ENCODE data around the gene SOX11. TPM values are rescaled to one million over a fixed set of nuclear protein-coding genes. Genes with fewer than 3 reads are reported as not detected.

Gene SOX11
- total RNA-seq, 1 donor from 2014 or later: 19.2 TPM

DNA sequence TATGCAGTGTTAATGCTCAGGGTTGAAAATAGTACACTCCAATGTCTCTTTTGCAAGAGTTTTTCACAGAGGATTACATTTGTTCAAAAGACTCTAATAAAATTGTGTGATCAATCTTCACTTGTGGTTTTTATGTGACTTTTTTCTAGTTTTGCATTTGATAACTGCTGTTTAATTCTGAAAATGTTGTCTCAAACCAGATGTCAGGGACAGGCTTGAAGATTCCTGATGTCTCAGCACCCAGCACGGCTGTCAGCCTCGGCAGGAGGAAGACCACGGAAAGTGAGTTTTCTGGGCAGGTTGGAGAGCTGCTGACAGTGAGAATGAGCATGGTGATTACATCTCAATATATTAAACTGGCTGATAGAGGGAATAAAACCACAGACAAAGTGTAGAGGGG is 9.1 kb downstream of the SOX11 start:
- DNase-seq (ENCODE audit: low read depth) (no peak), FAIRE-seq (no peak)
- no peak overlapping the region for H3K27ac Mint-ChIP-seq (ENCODE audit: unreplicated experiment)
- Histone ChIP-seq H3K9ac (ENCODE audit: low read length) (no peak overlapping the region), H3K9me3 (ENCODE audit: insufficient read depth, low read depth, low read length) (no peaks in the 10 kb centered on the region), H3K4me2 (ENCODE audit: low read length) (no peak overlapping the region), H3K36me3 (ENCODE audit: insufficient read depth, low read length) (peaks cover 8% of the 10 kb centered on the region), H3K79me2 (ENCODE audit: insufficient read depth, low read length) (peaks cover 44% of the 10 kb centered on the region), H3K27me3 (ENCODE audit: insufficient read depth, low read length) (no peaks in the 10 kb centered on the region), H3K4me3 (ENCODE audit: insufficient read depth, low read depth, low read length) (no peak overlapping the region), H4K20me1 (ENCODE audit: insufficient read depth, low read length) (peaks cover 22% of the 10 kb centered on the region), H2AFZ (ENCODE audit: low read depth, low read length) (no peak overlapping the region), H3K4me1 (ENCODE audit: insufficient read depth, low read length) (peaks cover 13% of the 10 kb centered on the region), H3K27ac (ENCODE audit: low read depth, low read length) (no peak overlapping the region)
- H3K9me3 Mint-ChIP-seq (ENCODE audit: unreplicated experiment): peaks cover 2% of the 10 kb centered on the region
- TF ChIP-seq, protein P1, sequence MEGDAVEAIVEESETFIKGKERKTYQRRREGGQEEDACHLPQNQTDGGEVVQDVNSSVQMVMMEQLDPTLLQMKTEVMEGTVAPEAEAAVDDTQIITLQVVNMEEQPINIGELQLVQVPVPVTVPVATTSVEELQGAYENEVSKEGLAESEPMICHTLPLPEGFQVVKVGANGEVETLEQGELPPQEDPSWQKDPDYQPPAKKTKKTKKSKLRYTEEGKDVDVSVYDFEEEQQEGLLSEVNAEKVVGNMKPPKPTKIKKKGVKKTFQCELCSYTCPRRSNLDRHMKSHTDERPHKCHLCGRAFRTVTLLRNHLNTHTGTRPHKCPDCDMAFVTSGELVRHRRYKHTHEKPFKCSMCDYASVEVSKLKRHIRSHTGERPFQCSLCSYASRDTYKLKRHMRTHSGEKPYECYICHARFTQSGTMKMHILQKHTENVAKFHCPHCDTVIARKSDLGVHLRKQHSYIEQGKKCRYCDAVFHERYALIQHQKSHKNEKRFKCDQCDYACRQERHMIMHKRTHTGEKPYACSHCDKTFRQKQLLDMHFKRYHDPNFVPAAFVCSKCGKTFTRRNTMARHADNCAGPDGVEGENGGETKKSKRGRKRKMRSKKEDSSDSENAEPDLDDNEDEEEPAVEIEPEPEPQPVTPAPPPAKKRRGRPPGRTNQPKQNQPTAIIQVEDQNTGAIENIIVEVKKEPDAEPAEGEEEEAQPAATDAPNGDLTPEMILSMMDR (IDR thresholded peaks at IDR 0.05; ENCODE audit: insufficient read depth, low read depth, low read length): no peak
- TF ChIP-seq EZH2 (IDR thresholded peaks at IDR 0.05; ENCODE audit: insufficient read depth, low read length): no peak
- no peak overlapping the region for H3K4me3 Mint-ChIP-seq (ENCODE audit: unreplicated experiment)
- peaks cover 5% of the 10 kb centered on the region for H3K4me1 Mint-ChIP-seq (ENCODE audit: low read depth, unreplicated experiment)
- no peaks in the 10 kb centered on the region for H3K27me3 Mint-ChIP-seq (ENCODE audit: low read depth, unreplicated experiment)
- peaks cover 1% of the 10 kb centered on the region for H3K36me3 Mint-ChIP-seq (ENCODE audit: low read depth, unreplicated experiment)

DNA sequence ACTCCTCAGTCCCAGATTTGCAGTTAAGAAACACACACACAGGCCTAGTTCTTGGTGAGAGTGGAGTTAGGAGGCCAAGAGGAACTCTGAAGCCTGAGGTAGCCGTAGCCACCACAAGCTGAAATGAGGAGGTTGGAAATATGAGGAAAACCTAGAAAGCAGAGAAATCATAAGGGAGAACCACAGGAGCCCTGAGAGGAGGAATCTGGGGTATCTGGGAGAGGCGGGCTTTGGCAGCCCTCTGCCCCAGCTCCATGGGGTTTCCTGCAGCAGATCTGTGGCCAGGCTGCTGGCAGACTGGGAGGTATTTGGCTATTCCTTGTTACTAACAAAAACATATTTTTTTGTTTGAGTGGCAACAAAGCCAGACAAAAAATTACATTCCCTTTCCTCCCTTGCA is 11.0 kb downstream of the SOX11 start:
- H3K9me3 ChIP-seq (ENCODE audit: insufficient read depth, low read depth, low read length): no peaks in the 10 kb centered on the region
- TF ChIP-seq, protein P1 (IDR thresholded peaks at IDR 0.05; ENCODE audit: insufficient read depth, low read depth, low read length): no peak
- no peak for TF ChIP-seq EZH2 (IDR thresholded peaks at IDR 0.05; ENCODE audit: insufficient read depth, low read length)
- H3K36me3 ChIP-seq (ENCODE audit: insufficient read depth, low read length): peaks cover 8% of the 10 kb centered on the region
- peaks cover 1% of the 10 kb centered on the region for H3K36me3 Mint-ChIP-seq (ENCODE audit: low read depth, unreplicated experiment)
- H3K27ac Mint-ChIP-seq (ENCODE audit: unreplicated experiment): no peak overlapping the region
- FAIRE-seq (no peak), DNase-seq (ENCODE audit: low read depth) (no peak)
- no peak overlapping the region for H3K9ac ChIP-seq (ENCODE audit: low read length)
- no peaks in the 10 kb centered on the region for H3K27me3 Mint-ChIP-seq (ENCODE audit: low read depth, unreplicated experiment)
- peaks cover 19% of the 10 kb centered on the region for H4K20me1 ChIP-seq (ENCODE audit: insufficient read depth, low read length)
- H3K79me2 ChIP-seq (ENCODE audit: insufficient read depth, low read length): peaks cover 25% of the 10 kb centered on the region
- peaks cover 7% of the 10 kb centered on the region for H3K4me1 ChIP-seq (ENCODE audit: insufficient read depth, low read length)
- no peak overlapping the region for H3K27ac ChIP-seq (ENCODE audit: low read depth, low read length)
- no peak overlapping the region for H3K4me3 Mint-ChIP-seq (ENCODE audit: unreplicated experiment)
- no peaks in the 10 kb centered on the region for H3K27me3 ChIP-seq (ENCODE audit: insufficient read depth, low read length)
- no peak overlapping the region for H3K4me2 ChIP-seq (ENCODE audit: low read length)
- H2AFZ ChIP-seq (ENCODE audit: low read depth, low read length): no peak overlapping the region
- H3K9me3 Mint-ChIP-seq (ENCODE audit: unreplicated experiment): peaks cover 2% of the 10 kb centered on the region
- H3K4me3 ChIP-seq (ENCODE audit: insufficient read depth, low read depth, low read length): no peak overlapping the region
- H3K4me1 Mint-ChIP-seq (ENCODE audit: low read depth, unreplicated experiment): peaks cover 5% of the 10 kb centered on the region

DNA sequence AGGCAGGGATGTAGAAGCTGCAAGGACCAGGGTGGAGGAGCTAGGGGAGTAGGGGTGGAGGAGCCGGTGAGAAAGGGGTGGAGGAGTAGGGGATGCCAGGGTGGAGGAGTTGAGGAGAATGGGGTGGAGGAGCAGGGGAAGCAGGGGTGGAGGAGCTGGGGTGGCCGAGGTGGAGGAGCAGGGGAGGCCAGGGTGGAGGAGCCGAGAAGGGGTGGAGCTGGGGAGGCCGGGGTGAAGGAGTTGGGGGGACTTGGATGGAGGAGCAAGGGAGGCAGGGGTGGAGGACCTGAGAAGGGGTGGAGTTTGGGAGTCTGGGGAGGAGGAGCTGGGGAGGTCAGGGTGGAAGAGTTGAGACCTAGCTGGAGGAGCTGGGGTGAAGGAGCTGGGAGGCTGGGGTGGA is 13.3 kb downstream of the SOX11 start:
- no peaks in the 10 kb centered on the region for H3K27me3 ChIP-seq (ENCODE audit: insufficient read depth, low read length)
- no peak overlapping the region for H3K4me3 ChIP-seq (ENCODE audit: insufficient read depth, low read depth, low read length)
- Mint-ChIP-seq H3K9me3 (ENCODE audit: unreplicated experiment) (peaks cover 2% of the 10 kb centered on the region), H3K4me3 (ENCODE audit: unreplicated experiment) (no peak overlapping the region), H3K36me3 (ENCODE audit: low read depth, unreplicated experiment) (peaks cover 1% of the 10 kb centered on the region), H3K4me1 (ENCODE audit: low read depth, unreplicated experiment) (peaks cover 4% of the 10 kb centered on the region), H3K27ac (ENCODE audit: unreplicated experiment) (no peak overlapping the region), H3K27me3 (ENCODE audit: low read depth, unreplicated experiment) (no peaks in the 10 kb centered on the region)
- peaks cover 4% of the 10 kb centered on the region for H3K4me1 ChIP-seq (ENCODE audit: insufficient read depth, low read length)
- no peak for FAIRE-seq
- no peaks in the 10 kb centered on the region for H3K9me3 ChIP-seq (ENCODE audit: insufficient read depth, low read depth, low read length)
- H3K79me2 ChIP-seq (ENCODE audit: insufficient read depth, low read length): peaks cover 3% of the 10 kb centered on the region
- H4K20me1 ChIP-seq (ENCODE audit: insufficient read depth, low read length): peaks cover 10% of the 10 kb centered on the region
- H3K36me3 ChIP-seq (ENCODE audit: insufficient read depth, low read length): peaks cover 8% of the 10 kb centered on the region
- no peak for DNase-seq (ENCODE audit: low read depth)
- H3K4me2 ChIP-seq (ENCODE audit: low read length): no peak overlapping the region
- no peak overlapping the region for H2AFZ ChIP-seq (ENCODE audit: low read depth, low read length)
- H3K9ac ChIP-seq (ENCODE audit: low read length): no peak overlapping the region
- no peak for TF ChIP-seq EZH2 (IDR thresholded peaks at IDR 0.05; ENCODE audit: insufficient read depth, low read length)
- TF ChIP-seq, protein P1 (IDR thresholded peaks at IDR 0.05; ENCODE audit: insufficient read depth, low read depth, low read length): no peak
- no peak overlapping the region for H3K27ac ChIP-seq (ENCODE audit: low read depth, low read length)
